Right cardiac atrium (tissue), 5 donors: ENCODE results near the gene LNPK. TPM values are rescaled to one million over a fixed set of nuclear protein-coding genes. Genes with fewer than 3 reads are reported as not detected.
"Not testable (repeated sequence)": the region's sequence is repeated elsewhere in the genome, so short reads cannot be mapped to it uniquely, and the experiment has no call there.

Experiments used
- ATAC-seq, 2 donors: fragments of 200-7000 bp; cut with Tn5 transposase; one replicate each; pipeline versions ENCODE4 v1.8.0 to v1.9.1; 2020; ENCODE audit warnings: moderate library complexity in 2 of 2, mild to moderate bottlenecking in 1 of 2
- DNase-seq, 3 donors: peaks; one replicate each; pipeline ENCODE4 v3.0.0-alpha.2; 2020
- H3K27ac ChIP-seq: one replicate; pipeline ENCODE4 v1.5.1; 2013; ENCODE audit warnings: mild to moderate bottlenecking, low read length, control low read depth, moderate library complexity
- H3K27me3 ChIP-seq: one replicate; pipeline ENCODE4 v1.6.1; 2013; ENCODE audit not compliant: control insufficient read depth, insufficient read depth
- H3K4me1 ChIP-seq: one replicate; pipeline ENCODE4 v1.6.1; 2013; ENCODE audit warnings: low read length; ENCODE audit not compliant: control insufficient read depth, insufficient read depth
- H3K4me3 ChIP-seq: one replicate; pipeline ENCODE4 v1.5.1; 2013; ENCODE audit warnings: low read length, control low read depth
- H3K9me3 ChIP-seq: one replicate; pipeline ENCODE4 v1.6.1; 2013; ENCODE audit warnings: low read length; ENCODE audit not compliant: control insufficient read depth
- WGBS: extraction: QIAGEN DNeasy Blood & Tissue Kit; methylation state at CpG from one replicate; pipeline ENCODE4 v1.1.7; 2013; 5-methylcytosine and 5-hydroxymethylcytosine counted together
- intact Hi-C, 4 donors: fragments of 100-400 bp; cut with DNase I; formaldehyde crosslinking; loops; one replicate each; pipeline versions ENCODE4 v1.11.0 to v1.14.0; 2022 to 2023
- polyA plus RNA-seq: library from polyadenylated mRNA; stranded (reverse); fragments of 200-250 nt; gene quantifications from one replicate; pipeline ENCODE4 v1.2.3, GENCODE V29; 2013
- total RNA-seq, 4 donors: library from RNA; stranded (reverse); fragmentation: NEBNext Ultra II Directional; extraction: Animal tissue kit (Norgen Biotek cat#: 25700); gene quantifications; one replicate each; pipeline ENCODE4 v1.2.1, GENCODE V29; 2021
- donor health status: healthy with polysubstance abuse.
- donor health status: DM: no; HTN: yes; CAD: no.
- donor health status: DM: no; HTN: no; CAD: no.
- donor health status: DM: no; HTN: yes; CAD: no; lungs with severe emphysema.
- donor health status: DM: yes; HTN: yes; CAD: no.

Gene LNPK
- total and polyA plus RNA-seq, 5 donors = 4.6 to 37.2 (median 23.5) TPM

DNA sequence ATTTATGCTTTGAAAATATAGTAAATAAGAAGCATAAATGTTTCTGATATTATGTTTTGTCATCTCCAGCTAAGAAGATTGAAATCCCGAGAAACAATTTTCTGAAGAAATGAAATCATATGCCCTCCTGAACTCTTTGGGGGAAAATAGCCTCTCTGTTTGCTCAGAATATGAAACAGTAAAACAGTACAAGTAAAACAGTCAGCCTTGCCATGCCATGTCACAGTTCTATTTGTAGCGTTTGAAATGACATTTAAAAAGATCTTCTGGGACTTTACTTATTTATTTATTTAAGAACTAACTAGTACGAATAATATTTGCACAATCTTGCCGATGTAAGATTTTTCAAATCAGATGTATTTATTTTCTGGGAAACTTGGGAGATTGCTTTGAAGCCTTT lies 98.0 kb downstream of the LNPK start:
- H3K4me1 ChIP-seq = no peaks in the 10 kb centered on the region
- no peak overlapping the region for H3K4me3 ChIP-seq
- no peak overlapping the region for H3K27ac ChIP-seq
- no peaks in the 10 kb centered on the region for H3K27me3 ChIP-seq
- WGBS = 65% methylated on average over 4 of the region's 4 CpGs
- H3K9me3 ChIP-seq = no peaks in the 10 kb centered on the region
- intact Hi-C loops = no loop called here
- no peak for DNase-seq
- ATAC-seq = no peak

DNA sequence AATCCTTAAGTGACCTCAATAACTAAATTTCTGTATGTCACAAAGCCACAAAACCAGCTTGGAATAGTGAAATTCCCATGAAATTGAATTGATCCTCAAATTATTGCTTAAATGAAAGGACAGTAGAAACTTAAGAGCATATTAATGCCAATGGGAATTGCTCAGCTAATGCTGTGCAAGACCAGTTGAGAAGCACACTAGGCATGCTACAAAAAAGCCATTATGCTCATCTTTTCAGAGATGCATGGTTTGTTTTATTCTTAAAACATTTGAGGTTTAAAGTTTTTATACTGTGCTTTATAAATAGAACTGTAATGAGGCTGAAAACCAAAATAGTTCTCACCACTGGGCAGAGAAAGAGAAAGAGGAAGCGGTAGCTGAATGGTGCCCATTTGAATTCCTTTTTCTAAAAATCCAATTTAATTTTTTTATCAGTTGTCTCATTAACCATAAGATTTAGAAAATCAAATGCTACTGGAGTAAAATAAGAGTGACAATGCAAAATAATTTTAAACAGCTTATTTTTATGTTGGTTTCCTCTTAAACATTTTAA lies 98.6 kb downstream of the LNPK start:
- no peak overlapping the region for H3K4me3 ChIP-seq
- H3K9me3 ChIP-seq = no peaks in the 10 kb centered on the region
- no peak overlapping the region for H3K27ac ChIP-seq
- 77% methylated on average over 1 of the region's 1 CpG for WGBS
- DNase-seq = no peak
- no peak for ATAC-seq
- intact Hi-C loops = no loop called here
- H3K4me1 ChIP-seq = no peaks in the 10 kb centered on the region
- H3K27me3 ChIP-seq = no peaks in the 10 kb centered on the region

DNA sequence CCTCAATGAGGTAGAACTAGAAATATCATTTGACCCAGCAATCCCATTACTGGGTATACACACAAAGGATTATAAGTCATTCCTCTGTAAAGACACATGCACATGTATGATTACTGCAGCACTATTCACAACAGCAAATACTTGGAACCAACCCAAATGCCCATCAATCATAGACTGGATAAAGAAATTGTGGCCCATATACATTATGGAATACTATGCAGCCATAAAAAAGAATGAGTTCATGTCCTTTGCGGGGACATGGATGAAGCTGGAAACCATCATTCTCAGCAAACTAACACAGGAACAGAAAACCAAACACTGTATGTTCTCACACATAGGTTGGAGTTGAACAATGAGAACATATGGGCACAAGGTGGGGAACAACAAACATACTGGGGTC lies 106.1 kb downstream of the LNPK start:
- intact Hi-C loops, DNase-seq, ATAC-seq: not testable (repeated sequence)

DNA sequence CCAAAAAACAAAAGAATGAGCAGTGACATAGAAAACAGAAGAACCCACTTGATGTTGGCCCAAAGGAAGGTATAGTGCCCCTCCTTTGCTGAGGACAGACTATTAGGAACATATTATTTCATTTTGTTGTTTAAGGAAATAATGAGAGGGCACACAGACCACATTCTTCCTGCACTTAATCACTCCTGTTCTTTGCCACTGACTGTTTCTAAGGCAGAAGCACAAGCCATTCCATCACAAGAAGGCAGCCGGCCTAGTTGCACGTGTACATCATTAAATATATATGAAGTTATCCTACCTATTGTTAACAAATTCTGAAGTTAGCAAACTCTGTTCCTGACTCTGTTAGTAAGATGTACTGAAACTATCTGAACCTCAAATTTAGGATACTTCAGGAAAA lies 110.0 kb downstream of the LNPK start:
- H3K27me3 ChIP-seq = no peaks in the 10 kb centered on the region
- DNase-seq (no peak), ATAC-seq (no peak)
- no peaks in the 10 kb centered on the region for H3K4me1 ChIP-seq
- H3K27ac ChIP-seq = no peak overlapping the region
- 80% methylated on average over 2 of the region's 2 CpGs for WGBS
- H3K9me3 ChIP-seq = no peaks in the 10 kb centered on the region
- intact Hi-C loops = no loop called here
- H3K4me3 ChIP-seq = no peak overlapping the region

More for the DNA sequence above, 106.1 kb downstream of the LNPK start:
- H3K9me3 ChIP-seq, H3K27ac ChIP-seq, H3K4me1 ChIP-seq, H3K4me3 ChIP-seq, H3K27me3 ChIP-seq: not testable (repeated sequence)
- 97% methylated on average over 1 of the region's 1 CpG for WGBS

DNA sequence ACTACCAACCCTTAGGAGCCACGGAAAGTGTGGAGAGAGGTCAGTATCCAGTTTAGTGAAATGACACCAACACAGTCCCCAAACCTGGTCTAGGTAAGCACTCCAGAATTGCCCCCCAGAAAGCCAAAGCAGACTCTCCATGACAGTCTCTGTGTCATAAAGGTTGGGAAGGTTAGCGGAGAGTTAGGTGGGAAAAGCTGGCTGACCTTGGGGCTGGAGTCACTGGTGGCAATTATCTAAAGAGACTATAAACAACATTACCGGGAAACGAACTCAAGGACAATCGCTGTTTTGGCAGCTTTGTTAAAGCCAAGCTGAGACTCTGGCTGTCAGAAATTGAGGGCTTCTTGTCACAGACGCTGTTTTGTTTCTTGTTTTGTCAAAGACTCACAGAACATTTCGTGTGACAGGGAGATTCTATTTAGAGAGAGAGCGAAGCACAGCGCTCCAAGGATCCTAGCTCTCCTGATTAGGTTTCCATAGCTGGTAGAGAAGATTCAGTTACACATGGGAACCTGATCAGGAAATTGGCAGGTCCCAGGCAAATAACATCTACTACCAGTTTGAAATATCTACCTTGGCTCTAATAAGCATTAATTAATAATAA lies 111.3 kb downstream of the LNPK start:
- Histone ChIP-seq H3K9me3 (no peaks in the 10 kb centered on the region), H3K4me1 (no peaks in the 10 kb centered on the region), H3K4me3 (no peak overlapping the region), H3K27me3 (no peaks in the 10 kb centered on the region), H3K27ac (no peak overlapping the region)
- no peak for DNase-seq
- intact Hi-C loops = no loop called here
- 74% methylated on average over 9 of the region's 9 CpGs for WGBS
- ATAC-seq = no peak

DNA sequence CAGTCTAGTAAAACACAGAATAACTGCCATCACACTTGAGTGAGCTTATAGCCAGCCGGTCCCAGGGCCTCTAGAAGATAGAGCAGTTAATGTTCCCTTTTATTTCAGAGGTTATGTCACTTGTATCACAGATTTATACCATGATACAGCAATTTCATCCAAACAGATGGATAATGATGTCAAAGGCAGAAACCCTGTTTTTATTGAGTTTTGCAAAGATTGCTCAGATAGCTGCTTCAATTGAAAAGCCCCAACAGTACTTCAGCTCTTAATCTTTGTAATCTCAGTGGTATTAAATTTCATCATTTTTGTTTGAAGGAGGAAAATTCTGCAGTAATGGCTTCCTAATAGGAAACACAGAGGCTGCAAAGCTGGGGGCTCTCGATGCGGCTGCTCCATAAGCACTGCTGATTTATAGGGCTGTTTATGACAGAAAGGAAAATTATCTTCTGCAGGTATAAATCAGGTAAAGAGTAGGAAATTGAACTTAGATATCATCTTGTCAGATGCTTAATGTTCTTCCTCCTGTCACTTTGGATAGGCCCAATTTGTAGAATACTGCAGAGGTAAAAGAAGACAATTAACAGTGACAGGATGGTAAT lies 112.3 kb downstream of the LNPK start:
- intact Hi-C loops = no loop called here
- Histone ChIP-seq H3K4me1 (no peaks in the 10 kb centered on the region), H3K27ac (no peak overlapping the region), H3K27me3 (no peaks in the 10 kb centered on the region), H3K9me3 (no peaks in the 10 kb centered on the region), H3K4me3 (no peak overlapping the region)
- 85% methylated on average over 3 of the region's 3 CpGs for WGBS
- no peak for ATAC-seq
- no peak for DNase-seq

DNA sequence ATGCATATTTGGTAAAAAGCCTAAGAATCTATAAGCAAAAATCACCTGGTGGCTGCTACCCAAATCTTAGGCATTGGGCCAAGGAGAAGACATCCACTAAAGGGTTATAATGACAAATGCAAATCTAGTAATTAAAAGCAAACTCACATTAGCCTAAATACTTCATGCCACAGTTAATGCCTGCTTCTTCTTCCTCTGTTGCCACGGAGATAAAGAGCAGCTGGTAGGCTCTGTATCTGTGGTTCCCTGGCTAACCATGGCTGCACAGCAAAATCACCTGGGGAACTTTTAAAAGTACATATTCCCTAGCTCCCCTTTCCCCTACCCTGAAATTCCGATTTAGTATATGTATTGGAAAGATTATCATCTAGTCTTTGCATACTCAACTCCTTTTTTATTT lies 114.3 kb downstream of the LNPK start:
- Histone ChIP-seq H3K4me3 (no peak overlapping the region), H3K4me1 (no peaks in the 10 kb centered on the region), H3K27me3 (no peaks in the 10 kb centered on the region), H3K27ac (no peak overlapping the region), H3K9me3 (no peaks in the 10 kb centered on the region)
- intact Hi-C loops = no loop called here
- WGBS = 81% methylated on average over 2 of the region's 2 CpGs
- DNase-seq = no peak
- ATAC-seq = no peak

DNA sequence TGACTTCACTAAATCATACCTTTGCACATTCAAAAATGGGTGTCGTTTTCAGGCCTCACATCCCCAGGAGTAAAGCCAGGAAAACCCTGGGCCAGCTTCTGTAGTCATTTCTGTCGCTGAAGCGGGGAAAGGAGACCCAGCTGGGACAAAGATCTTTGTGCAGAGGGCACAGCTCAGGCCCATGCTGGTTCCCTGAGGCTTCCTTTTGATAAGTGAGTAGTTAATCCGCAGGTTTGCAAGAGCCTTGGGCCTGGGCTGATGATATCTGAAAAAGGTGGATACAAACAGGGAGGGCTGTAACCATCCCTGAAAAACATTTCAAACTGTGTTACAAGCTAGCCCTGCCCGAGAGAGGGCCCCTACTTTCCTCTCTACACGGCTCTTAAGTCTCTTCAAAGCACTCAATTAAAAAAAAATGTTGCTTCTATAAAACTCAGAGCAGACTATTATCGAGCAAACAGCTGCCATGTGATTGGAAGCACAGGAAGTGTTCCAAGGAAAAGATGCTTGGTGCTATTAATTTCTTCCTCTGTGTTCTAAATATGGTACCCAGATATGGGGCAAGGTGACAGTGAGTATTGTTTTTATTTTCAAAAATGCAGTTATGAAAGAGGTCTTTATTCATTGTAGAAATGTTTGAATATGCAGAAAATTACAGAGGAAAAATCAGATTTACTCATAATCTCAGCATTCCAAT lies 117.2 kb downstream of the LNPK start:
- Histone ChIP-seq H3K27me3 (no peaks in the 10 kb centered on the region), H3K4me3 (no peak overlapping the region), H3K27ac (no peak overlapping the region), H3K9me3 (no peaks in the 10 kb centered on the region), H3K4me1 (no peaks in the 10 kb centered on the region)
- ATAC-seq = no peak
- 56% methylated on average over 7 of the region's 7 CpGs for WGBS
- intact Hi-C loops = no loop called here
- no peak for DNase-seq

DNA sequence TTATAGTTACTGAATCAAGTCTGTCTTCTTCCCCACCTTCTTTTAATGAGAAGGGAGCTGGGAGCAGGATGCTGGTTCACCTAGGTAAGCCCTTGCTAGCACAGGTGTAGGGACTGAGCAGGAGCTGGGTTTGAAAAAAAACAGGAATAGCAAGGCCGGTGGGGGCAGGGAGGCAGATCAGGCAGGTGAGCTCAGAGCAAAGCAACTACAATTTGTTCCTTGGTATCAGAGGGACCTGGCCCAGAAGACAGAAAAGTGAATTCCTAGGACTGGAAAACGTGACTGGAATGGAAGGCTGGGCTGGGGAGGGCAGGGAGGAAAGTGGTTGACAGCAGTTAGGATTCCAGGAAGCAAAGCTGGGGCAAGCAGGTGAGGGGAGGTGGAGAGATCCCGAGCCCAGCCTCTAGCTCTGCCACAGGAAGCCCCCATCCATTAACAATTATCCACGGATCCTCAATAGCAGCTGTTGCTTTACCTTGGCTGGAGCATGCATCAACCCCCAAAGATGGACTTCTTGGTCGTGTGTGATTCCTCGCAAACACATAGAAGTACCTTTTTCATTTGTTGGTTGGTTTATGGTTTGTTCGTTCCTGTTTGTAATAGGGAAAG lies 118.4 kb downstream of the LNPK start:
- no peak overlapping the region for H3K27ac ChIP-seq
- no peaks in the 10 kb centered on the region for H3K9me3 ChIP-seq
- ATAC-seq (no peak), DNase-seq (no peak)
- intact Hi-C loops = no loop called here
- no peaks in the 10 kb centered on the region for H3K4me1 ChIP-seq
- H3K4me3 ChIP-seq = no peak overlapping the region
- H3K27me3 ChIP-seq = no peaks in the 10 kb centered on the region
- WGBS = 65% methylated on average over 7 of the region's 7 CpGs

DNA sequence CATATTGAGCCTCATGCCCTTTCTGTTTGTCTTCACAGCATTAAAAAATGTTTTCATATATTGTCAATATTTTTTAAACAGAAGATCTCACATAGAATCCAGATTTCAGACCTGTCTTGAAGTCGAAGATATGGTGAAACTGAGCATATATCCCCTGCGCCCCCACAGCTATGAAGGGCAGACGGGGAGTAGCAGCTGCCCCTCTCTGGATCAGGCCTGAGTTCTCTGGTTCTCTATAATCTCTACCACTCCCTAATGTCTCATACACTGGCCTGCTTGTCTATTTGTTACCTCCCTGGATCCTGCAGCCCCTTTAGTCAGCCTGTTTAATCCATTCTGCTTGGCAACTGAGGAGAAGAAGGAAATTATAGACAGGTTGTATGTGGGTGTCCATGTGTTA lies 122.4 kb downstream of the LNPK start:
- no peak for ATAC-seq
- H3K27ac ChIP-seq = no peak overlapping the region
- H3K27me3 ChIP-seq = no peaks in the 10 kb centered on the region
- H3K9me3 ChIP-seq = no peaks in the 10 kb centered on the region
- H3K4me1 ChIP-seq = no peaks in the 10 kb centered on the region
- no peak overlapping the region for H3K4me3 ChIP-seq
- no peak for DNase-seq
- 88% methylated on average over 3 of the region's 3 CpGs for WGBS
- intact Hi-C loops = no loop called here
